ENCODE results near the gene OTOR.

DNA sequence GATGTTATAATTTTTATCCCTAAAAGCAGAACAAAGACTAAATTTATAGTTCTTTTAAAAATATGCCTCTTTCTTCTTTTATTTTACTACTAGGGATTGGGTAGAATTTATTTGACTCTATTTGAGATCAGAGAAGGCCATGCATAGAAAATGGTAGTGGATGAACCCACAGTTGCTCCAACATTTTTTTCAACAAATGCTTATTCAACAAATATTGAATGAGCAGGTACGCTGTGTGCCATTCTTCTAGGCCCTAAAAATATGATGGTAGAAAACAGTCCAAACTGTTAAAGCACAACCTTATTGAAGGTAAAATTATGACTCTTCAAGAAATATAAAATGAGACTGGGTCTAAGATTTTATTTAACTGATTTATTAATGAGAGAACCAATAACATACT, 30.0 kb downstream of the OTOR start:
- no peak for TF ChIP-seq POLR2A (IDR thresholded peaks at IDR 0.05)
- TF ChIP-seq, protein P1, sequence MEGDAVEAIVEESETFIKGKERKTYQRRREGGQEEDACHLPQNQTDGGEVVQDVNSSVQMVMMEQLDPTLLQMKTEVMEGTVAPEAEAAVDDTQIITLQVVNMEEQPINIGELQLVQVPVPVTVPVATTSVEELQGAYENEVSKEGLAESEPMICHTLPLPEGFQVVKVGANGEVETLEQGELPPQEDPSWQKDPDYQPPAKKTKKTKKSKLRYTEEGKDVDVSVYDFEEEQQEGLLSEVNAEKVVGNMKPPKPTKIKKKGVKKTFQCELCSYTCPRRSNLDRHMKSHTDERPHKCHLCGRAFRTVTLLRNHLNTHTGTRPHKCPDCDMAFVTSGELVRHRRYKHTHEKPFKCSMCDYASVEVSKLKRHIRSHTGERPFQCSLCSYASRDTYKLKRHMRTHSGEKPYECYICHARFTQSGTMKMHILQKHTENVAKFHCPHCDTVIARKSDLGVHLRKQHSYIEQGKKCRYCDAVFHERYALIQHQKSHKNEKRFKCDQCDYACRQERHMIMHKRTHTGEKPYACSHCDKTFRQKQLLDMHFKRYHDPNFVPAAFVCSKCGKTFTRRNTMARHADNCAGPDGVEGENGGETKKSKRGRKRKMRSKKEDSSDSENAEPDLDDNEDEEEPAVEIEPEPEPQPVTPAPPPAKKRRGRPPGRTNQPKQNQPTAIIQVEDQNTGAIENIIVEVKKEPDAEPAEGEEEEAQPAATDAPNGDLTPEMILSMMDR (IDR thresholded peaks at IDR 0.05 in 4 of 5, conservative IDR thresholded peaks at IDR 0.05 in 1 of 5) = no peak

All from gastrocnemius medialis (tissue), 4 donors.